ENCODE results near the gene VKORC1. TPM values are rescaled to one million over a fixed set of nuclear protein-coding genes. Genes with fewer than 3 reads are reported as not detected.

The VKORC1 gene
- total RNA-seq, 2 experiments from 2014 or later, result 66.3 to 68.9 TPM

- H3K27ac Mint-ChIP-seq, result no peak overlapping the region
- ATAC-seq (no peak), DNase-seq (no peak)
- no peaks in the 10 kb centered on the region for H3K27me3 Mint-ChIP-seq
- H3K4me1 Mint-ChIP-seq, result no peaks in the 10 kb centered on the region
- CTCF ChIA-PET, result interaction anchor here (1.6 kb wide), 1 partner anchor 23 kb away, joined by 4 read pairs; no protein-coding TSS in a partner anchor
- no peak overlapping the region for H3K4me3 Mint-ChIP-seq
- peaks cover 9% of the 10 kb centered on the region for H3K36me3 Mint-ChIP-seq
- H3K9me3 Mint-ChIP-seq (ENCODE audit: low read depth), result no peaks in the 10 kb centered on the region
These were observed 50.6 kb downstream of the VKORC1 start for GRCh38 chr16:31043898-31044481.

DNA sequence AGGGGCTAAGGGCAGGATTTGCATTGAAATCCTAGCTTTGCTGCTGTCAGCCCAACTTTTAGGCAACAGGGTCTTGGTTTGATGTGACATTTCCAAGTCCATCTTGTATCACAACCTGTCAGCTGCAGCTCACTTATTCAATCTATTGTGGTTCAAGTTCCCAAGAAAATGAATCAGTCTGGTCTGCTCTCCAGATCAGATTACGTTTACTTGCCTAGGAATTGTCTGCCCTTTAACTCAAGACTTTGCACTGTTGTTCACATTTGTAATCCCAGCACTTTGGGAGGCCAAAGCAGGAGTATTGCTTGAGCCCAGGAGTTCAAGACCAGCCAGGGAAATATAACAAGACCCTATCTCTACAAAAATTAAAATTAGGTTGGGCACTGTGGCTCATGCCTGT lies 51.2 kb downstream of the VKORC1 start:
- Mint-ChIP-seq H3K9me3 (ENCODE audit: low read depth) (no peaks in the 10 kb centered on the region), H3K4me3 (no peak overlapping the region), H3K4me1 (no peaks in the 10 kb centered on the region), H3K36me3 (peaks cover 9% of the 10 kb centered on the region), H3K27ac (no peak overlapping the region), H3K27me3 (no peaks in the 10 kb centered on the region)
- CTCF ChIA-PET, result interaction anchor here (1.2 to 1.6 kb wide), 2 partner anchors 24 to 90 kb away, joined by 3 to 4 read pairs; no protein-coding TSS in a partner anchor
- ATAC-seq, result no peak
- DNase-seq, result no peak

- H3K27me3 Mint-ChIP-seq, result no peaks in the 10 kb centered on the region
- no peak for DNase-seq
- H3K27ac Mint-ChIP-seq, result no peak overlapping the region
- no peak overlapping the region for H3K4me3 Mint-ChIP-seq
- ATAC-seq, result no peak
- no peaks in the 10 kb centered on the region for H3K4me1 Mint-ChIP-seq
- peaks cover 9% of the 10 kb centered on the region for H3K36me3 Mint-ChIP-seq
- H3K9me3 Mint-ChIP-seq (ENCODE audit: low read depth), result no peaks in the 10 kb centered on the region
- CTCF ChIA-PET, result interaction anchor here (0.5 to 1.6 kb wide), 3 partner anchors 24 to 89 kb away, joined by 3 to 5 read pairs (median 4); no protein-coding TSS in a partner anchor
These were observed 51.7 kb downstream of the VKORC1 start for GRCh38 chr16:31042866-31043265.

Other genes with a start within 250 kb of the VKORC1 start
- gene BCL7C, start 200.7 kb downstream of the VKORC1 start, total RNA-seq, result 10 to 100 TPM; 25.6 to 26.8 TPM
- gene CTF1, start 198.2 kb downstream of the VKORC1 start, total RNA-seq, result under 1 TPM; 0.35 to 0.47 TPM
- 10 to 100 TPM; 26.1 to 29.2 TPM for gene FBXL19, start 171.2 kb downstream of the VKORC1 start, total RNA-seq
- 10 to 100 TPM; 19.5 to 20.5 TPM for gene ORAI3, start 145.7 kb downstream of the VKORC1 start, total RNA-seq
- gene SETD1A, start 137.0 kb downstream of the VKORC1 start, total RNA-seq, result 10 to 100 TPM; 23.9 to 26.4 TPM
- gene HSD3B7, start 109.6 kb downstream of the VKORC1 start, total RNA-seq, result 1 to 10 TPM; 6.6 to 9.7 TPM
- gene STX1B, start 84.2 kb downstream of the VKORC1 start, total RNA-seq, result 1 to 10 TPM; 3.5 to 3.6 TPM
- gene STX4, start 61.2 kb downstream of the VKORC1 start, total RNA-seq, result 10 to 100 TPM; 60.0 to 75.6 TPM
- 10 to 100 TPM; 18.0 to 20.5 TPM for gene ZNF668, start 20.6 kb downstream of the VKORC1 start, total RNA-seq
- gene ZNF646, start 20.4 kb downstream of the VKORC1 start, total RNA-seq, result 10 to 100 TPM; 31.8 to 37.7 TPM
- 1 to 10 TPM; 5.3 to 6.6 TPM for gene PRSS53, start 5.9 kb downstream of the VKORC1 start, total RNA-seq
- 10 to 100 TPM; 34.7 to 35.4 TPM for gene BCKDK, start 13.6 kb upstream of the VKORC1 start, total RNA-seq
- 10 to 100 TPM; 54.8 to 56.1 TPM for gene KAT8, start 22.9 kb upstream of the VKORC1 start, total RNA-seq
- gene PRSS8, start 40.9 kb upstream of the VKORC1 start, total RNA-seq, result not detected
- under 1 TPM; 0.59 to 0.96 TPM for gene PRSS36, start 55.3 kb upstream of the VKORC1 start, total RNA-seq
- 100 to 1,000 TPM; 514 to 619 TPM for gene FUS, start 85.3 kb upstream of the VKORC1 start, total RNA-seq
- 10 to 100 TPM; 55.4 to 99.1 TPM for gene PYCARD, start 108.0 kb upstream of the VKORC1 start, total RNA-seq
- not detected for gene TRIM72, start 119.3 kb upstream of the VKORC1 start, total RNA-seq
- not detected for gene PYDC1, start 122.3 kb upstream of the VKORC1 start, total RNA-seq
- 10 to 100 TPM in 1 of 2 experiments, 1 to 10 TPM in 1; 8.0 to 24.1 TPM for gene ITGAM, start 165.2 kb upstream of the VKORC1 start, total RNA-seq

Data from activated CD8-positive, alpha-beta memory T cell treated with anti-CD3 and anti-CD28 coated beads, Interleukin-2, amount 10 ng/mL, durations not matched to agents 7 days and 5 days (primary cell).